ENCODE measurements around the gene DHX40. TPM values are rescaled to one million over a fixed set of nuclear protein-coding genes. Genes with fewer than 3 reads are reported as not detected.

DHX40 gene
- total and polyA plus RNA-seq, 2 of the 8 experiments (the other 6 are each of a cell fraction or from before 2014, with no cell fraction given): 13.5 to 28.3 TPM

GRCh38 chr17:59572301-59572924, 7.0 kb downstream of the DHX40 start:
- no peak overlapping the region for H4K5ac ChIP-seq (ENCODE audit: insufficient read length, low read depth, low read length)
- no peaks in the 10 kb centered on the region for H3K4me1 ChIP-seq (replicated peaks in 1 of 4; ENCODE audit: control insufficient read depth in 3 of 4, insufficient read depth in 4 of 4, low read length in 3 of 4)
- CTCF ChIA-PET (ENCODE audit: partially characterized antibody): interaction anchor here (0.6 kb wide), 1 partner anchor 248 kb away, joined by 3 read pairs; no protein-coding TSS in a partner anchor
- no peak overlapping the region for H3K9ac ChIP-seq (replicated peaks in 1 of 4; ENCODE audit: extremely low read depth in 1 of 4, low read depth in 3 of 4, low read length in 3 of 4)
- H3K56ac ChIP-seq (replicated peaks; ENCODE audit: insufficient read length, low read depth, low read length): no peak overlapping the region
- peaks cover 0 to 8% (median 1%) of the 10 kb centered on the region in 4 experiments; a peak in 3 of 8 replicates for H3K36me3 ChIP-seq (ENCODE audit: control insufficient read depth in 2 of 4, insufficient read depth in 4 of 4, low read length in 3 of 4)
- no peak overlapping the region for H3K4ac ChIP-seq (replicated peaks; ENCODE audit: insufficient read length, low read depth, low read length)
- H3K4me2 ChIP-seq (ENCODE audit: insufficient read depth in 1 of 2, low read depth in 2 of 2, low read length in 2 of 2): no peak overlapping the region
- H3K79me2 ChIP-seq (ENCODE audit: control insufficient read depth in 1 of 2, insufficient read depth in 2 of 2, low read length in 2 of 2): peaks cover 0 to 5% of the 10 kb centered on the region in 2 experiments; a peak in 1 of 4 replicates
- H4K91ac ChIP-seq (replicated peaks; ENCODE audit: insufficient read length, low read length): no peak overlapping the region
- H3K27me3 ChIP-seq (replicated peaks in 1 of 4; ENCODE audit: control insufficient read depth in 3 of 4, extremely low read depth in 1 of 4, insufficient read depth in 3 of 4, low read length in 3 of 4): no peaks in the 10 kb centered on the region
- no peaks in the 10 kb centered on the region; the same call in 1 of the 2 replicates for H3K79me1 ChIP-seq (ENCODE audit: low read depth, low read length)
- H3K9me3 ChIP-seq (ENCODE audit: insufficient read depth in 2 of 2, low read depth in 1 of 2, low read length in 1 of 2): no peaks in the 10 kb centered on the region
- no peak for FAIRE-seq
- H2BK120ac ChIP-seq (replicated peaks; ENCODE audit: low read depth, low read length): no peak overlapping the region
- no peak overlapping the region for H2BK20ac ChIP-seq (ENCODE audit: low read length)
- H3K4me3 ChIP-seq (ENCODE audit: extremely low read depth in 1 of 4, insufficient read depth in 2 of 4, low read depth in 3 of 4, low read length in 4 of 4): no peak overlapping the region
- no peaks in the 10 kb centered on the region for H3K23me2 ChIP-seq (ENCODE audit: low read depth, low read length)
- peaks cover 0 to 3% of the 10 kb centered on the region in 2 experiments for H4K20me1 ChIP-seq (replicated peaks in 1 of 2; ENCODE audit: control insufficient read depth in 1 of 2, insufficient read depth in 2 of 2, low read length in 2 of 2)
- no peak overlapping the region for H2AFZ ChIP-seq (ENCODE audit: low read length)
- no peak overlapping the region for H3K27ac ChIP-seq (ENCODE audit: low read depth, low read length)
- no peak overlapping the region for H3K23ac ChIP-seq (ENCODE audit: insufficient read length)
- H3K14ac ChIP-seq (ENCODE audit: insufficient read length): no peak overlapping the region
- H4K8ac ChIP-seq (ENCODE audit: extremely low read depth, insufficient read depth, low read length): no peak overlapping the region
- no peak overlapping the region for H2BK12ac ChIP-seq (ENCODE audit: low read depth, low read length)
- H2BK15ac ChIP-seq (ENCODE audit: low read length): no peak overlapping the region
- DNase-seq (ENCODE audit: low read depth in 1 of 2, low spot score in 2 of 2): no peak
- POLR2A ChIA-PET (ENCODE audit: partially characterized antibody): interaction anchor here (1.5 kb wide), 1 partner anchor 47 kb away, joined by 4 read pairs; no protein-coding TSS in a partner anchor
- H3K18ac ChIP-seq (ENCODE audit: extremely low read depth, low read length): no peak overlapping the region
- H2AK5ac ChIP-seq (ENCODE audit: low read depth, low read length): no peak overlapping the region
- WGBS, 2 experiments (ENCODE audit: extremely low coverage in 1 of 2, insufficient coverage in 1 of 2, insufficient read length in 1 of 2, insufficient replicate concordance in 2 of 2, low coverage in 1 of 2, low lambda C conversion rate in 2 of 2, missing lambda C conversion rate in 1 of 2): 91% methylated on average over 10 of the region's 10 CpGs; no CpG with 5 or more reads in 1 of the 2 experiments
- no peak overlapping the region for H2BK5ac ChIP-seq (ENCODE audit: low read depth, low read length)
- TF ChIP-seq SAP30 (IDR thresholded peaks at IDR 0.05; ENCODE audit: insufficient read depth, insufficient replicate concordance, low read length) (no peak), PHF8 (conservative IDR thresholded peaks at IDR 0.05; ENCODE audit: low read depth, low read length) (no peak), RNF2 (IDR thresholded peaks at IDR 0.05; ENCODE audit: borderline replicate concordance, low read depth, low read length, missing control alignments, poor library complexity, severe bottlenecking) (no peak), MAX (IDR thresholded peaks at IDR 0.05) (no peak), POLR2A (IDR thresholded peaks at IDR 0.05; ENCODE audit: control extremely low read depth in 1 of 2, low read depth in 2 of 2, low read length in 2 of 2) (no peak), ZNF274 (IDR thresholded peaks at IDR 0.05; ENCODE audit: borderline replicate concordance, extremely low read depth, low read length) (no peak), CBX5 (IDR thresholded peaks at IDR 0.05; ENCODE audit: low read depth, low read length) (no peak), RXRA (IDR thresholded peaks at IDR 0.05; ENCODE audit: insufficient read depth, low read depth, low read length) (no peak), E2F6 (IDR thresholded peaks at IDR 0.05) (no peak), NANOG (IDR thresholded peaks at IDR 0.05; ENCODE audit: insufficient read depth, low read depth, low read length, poor library complexity, severe bottlenecking) (no peak)
